GM18498 (cell line): Measurements from ENCODE around the gene PCGF3.
"Not testable (repeated sequence)": the region's sequence is repeated elsewhere in the genome, so short reads cannot be mapped to it uniquely, and the experiment has no call there.

ENCODE experiments used
- ATAC-seq: cut with Tn5 transposase; IDR thresholded peaks from one replicate; pipeline ENCODE4 v1.9.1; 2021; ENCODE audit warnings: mild to moderate bottlenecking, moderate library complexity; ENCODE audit not compliant: unreplicated experiment

Gene PCGF3

GRCh38 chr4:793941-794621, 88.4 kb downstream of the PCGF3 start:
- no peak for ATAC-seq

DNA sequence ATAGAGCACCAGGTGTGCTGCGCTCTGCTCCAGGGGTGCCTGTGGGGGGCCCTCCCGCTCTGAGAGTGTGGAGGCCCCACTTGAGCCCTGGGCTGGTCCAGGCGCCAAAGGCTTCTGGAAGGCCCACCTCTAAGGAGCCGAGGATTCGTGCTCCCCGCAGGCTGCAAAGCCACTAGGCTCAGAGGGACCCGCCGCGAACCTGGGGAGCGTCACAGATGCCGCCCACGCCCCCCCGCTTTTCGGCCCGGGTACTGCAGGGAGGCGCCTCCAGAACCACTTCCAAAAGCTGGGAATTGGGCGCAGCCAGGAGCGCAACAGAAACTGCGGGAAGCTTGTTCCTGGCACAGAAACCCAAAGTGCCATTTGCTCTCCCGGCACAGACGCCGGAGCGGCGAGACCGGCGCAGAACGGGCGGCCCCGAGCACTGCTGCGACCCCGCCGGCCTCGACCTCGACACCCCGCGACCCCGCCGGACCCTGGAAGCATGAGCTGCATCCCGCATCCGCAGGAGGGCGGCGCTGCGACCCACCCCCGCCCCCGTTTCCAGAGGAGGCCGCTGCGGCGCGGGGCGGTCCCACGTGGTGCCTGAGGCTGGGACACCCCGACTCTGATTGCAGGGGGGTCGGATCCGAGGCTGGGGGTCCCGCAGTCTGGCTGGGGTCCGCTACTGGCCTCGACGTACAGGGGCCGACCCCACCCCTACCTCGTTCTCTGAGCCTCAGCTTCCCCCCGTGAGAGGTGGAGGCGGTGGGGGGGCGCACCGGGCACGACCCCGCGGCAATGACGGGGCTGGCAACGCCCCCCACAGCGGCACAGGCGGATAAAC, 89.5 kb downstream of the PCGF3 start:
- ATAC-seq: no peak

GRCh38 chr4:795726-796119, 90.1 kb downstream of the PCGF3 start:
- no peak for ATAC-seq

DNA sequence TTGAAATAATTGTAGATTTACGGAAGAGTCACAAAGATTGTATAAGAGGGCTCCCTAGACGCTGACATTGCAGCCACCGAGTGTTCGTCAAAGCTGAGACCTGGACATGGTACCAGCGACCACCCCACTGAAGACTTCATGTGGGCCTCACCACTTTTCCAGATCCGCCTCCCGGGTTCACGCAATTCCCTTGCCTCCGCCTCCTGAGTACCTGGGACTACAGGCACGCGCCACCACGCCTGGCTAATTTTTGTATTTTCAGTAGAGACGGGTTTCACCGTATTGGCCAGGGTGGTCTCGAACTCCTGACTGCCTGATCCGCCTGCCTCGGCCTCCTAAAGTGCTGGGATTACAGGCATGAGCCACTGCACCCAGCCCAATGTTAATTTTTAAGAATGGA, 90.6 kb downstream of the PCGF3 start:
- no peak for ATAC-seq

GRCh38 chr4:797066-797465, 91.4 kb downstream of the PCGF3 start:
- no peak for ATAC-seq

DNA sequence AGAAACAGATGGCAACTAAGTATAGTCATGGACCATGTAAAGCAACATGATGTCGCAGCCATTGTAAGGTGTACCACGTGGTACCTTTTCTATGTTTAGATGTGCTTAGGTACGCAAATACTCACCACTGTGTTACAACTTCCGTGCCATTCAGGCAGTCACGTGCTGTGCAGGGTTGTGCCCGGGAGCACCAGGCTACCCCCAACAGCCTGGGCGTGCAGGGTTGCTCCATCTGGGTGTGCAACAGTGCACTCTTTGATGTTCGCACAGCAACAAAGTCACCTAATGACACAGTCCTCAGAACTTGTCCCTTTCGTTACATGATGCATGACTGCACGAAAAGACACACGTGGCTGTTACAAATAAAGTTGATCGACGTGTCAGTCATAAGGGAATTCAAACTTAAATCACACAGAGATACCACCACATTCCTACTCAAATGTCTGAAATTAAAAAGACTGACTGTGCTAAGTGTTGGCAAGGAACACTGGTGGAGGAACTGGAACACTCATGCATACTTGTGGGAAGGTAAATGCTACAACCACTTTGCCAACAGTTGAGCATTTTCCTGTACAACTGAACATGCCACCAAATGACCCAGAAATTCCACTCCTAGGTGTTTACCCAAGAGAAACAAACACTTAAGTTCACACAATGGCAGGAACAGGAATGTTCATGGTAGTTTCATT, 95.9 kb downstream of the PCGF3 start:
- ATAC-seq: no peak

DNA sequence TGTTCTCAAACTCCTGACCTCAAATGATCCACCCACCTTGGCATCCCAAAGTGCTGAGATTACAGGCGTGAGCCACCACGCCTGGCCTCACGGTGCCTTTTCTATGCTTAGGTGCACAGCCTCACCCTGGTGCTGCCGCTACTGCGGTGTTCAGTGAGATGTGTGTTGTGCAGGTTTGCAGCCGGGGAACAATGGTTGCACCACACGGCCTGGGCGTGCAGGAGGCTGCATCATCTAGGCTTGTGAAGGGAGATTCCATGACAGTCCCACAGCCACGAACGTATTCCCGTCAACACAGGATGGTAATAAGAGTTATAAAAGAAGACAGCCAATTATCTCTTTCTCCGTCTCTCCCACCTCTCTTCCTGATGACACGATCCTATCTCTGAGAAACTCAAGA, 98.3 kb downstream of the PCGF3 start:
- ATAC-seq: no peak

DNA sequence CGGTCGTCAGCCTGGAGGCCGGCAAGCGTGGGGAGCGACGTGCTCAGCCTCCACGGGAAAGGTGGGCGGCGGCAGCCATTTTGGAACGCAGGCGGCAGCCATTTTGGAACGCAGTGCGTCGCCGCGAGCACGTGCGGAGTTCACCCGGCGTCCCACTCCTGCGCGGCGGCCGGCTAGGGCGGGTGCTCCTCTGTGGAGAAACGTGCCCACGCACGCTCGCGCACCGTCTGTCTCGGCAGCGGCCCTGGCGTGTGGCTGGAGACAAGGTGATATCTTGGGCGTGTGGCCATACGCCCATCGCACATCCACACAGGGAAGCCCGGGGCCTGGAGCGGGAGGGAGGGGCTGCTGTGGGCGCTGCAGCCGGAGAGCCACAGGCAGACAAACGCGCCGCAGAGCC, 99.2 kb downstream of the PCGF3 start:
- no peak for ATAC-seq

DNA sequence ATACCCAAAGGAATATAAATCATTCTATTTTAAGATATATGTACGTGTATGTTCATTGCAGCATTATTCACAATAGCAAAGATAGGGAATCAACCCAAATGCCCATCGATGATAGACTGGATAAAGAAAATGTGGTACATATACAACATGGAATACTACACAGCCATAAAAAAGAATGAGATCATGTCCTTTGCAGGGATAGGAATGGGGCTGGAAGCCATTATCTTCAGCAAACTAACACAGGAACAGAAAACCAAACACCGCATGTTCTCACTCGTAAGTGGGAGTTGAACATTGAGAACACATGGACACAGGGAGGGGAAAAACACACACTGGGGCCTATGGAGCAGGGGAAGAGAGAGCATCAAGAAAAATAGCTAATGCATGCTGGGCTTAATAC, 101.3 kb downstream of the PCGF3 start:
- not testable (repeated sequence) for ATAC-seq

- ATAC-seq: no peak
Measured at GRCh38 chr4:807792-808191, 102.2 kb downstream of the PCGF3 start.

- no peak for ATAC-seq
Measured at GRCh38 chr4:808860-809570, 103.4 kb downstream of the PCGF3 start.

- ATAC-seq: no peak
Measured at GRCh38 chr4:813900-814299, 108.3 kb downstream of the PCGF3 start.

DNA sequence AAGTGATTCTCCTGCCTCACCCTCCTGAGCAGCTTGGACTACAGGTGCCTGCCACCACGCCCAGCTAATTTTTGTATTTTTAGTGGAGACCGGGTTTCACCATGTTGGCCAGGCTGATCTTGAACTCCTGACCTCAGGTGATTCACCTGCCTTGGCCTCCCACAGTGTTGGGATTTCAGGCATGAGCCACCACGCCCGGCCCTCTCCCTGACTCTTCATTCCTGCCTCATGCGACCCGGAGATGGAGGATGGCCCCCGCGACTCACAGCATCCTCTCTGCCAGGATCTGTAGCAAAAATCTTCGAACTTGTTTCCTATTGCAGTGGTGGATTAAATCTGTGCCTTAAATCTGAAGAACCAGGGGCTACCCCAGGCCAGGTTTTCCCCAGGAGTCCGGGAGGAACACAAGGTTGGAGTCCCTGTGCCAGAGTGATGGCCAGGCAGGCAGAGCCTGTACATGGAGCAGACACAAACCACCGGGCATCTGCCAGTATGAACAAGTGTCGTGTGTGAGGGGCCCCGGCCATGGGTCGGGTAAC, 108.7 kb downstream of the PCGF3 start:
- ATAC-seq: no peak

- ATAC-seq: no peak
Measured at GRCh38 chr4:815464-816146, 110.0 kb downstream of the PCGF3 start.

- no peak for ATAC-seq
Measured at GRCh38 chr4:818106-818921, 112.7 kb downstream of the PCGF3 start.

- no peak for ATAC-seq
Measured at GRCh38 chr4:819401-820229, 114.0 kb downstream of the PCGF3 start.
